Right ventricle myocardium superior (tissue), 1 donor: ENCODE results near the gene CCK. TPM values are rescaled to one million over a fixed set of nuclear protein-coding genes. Genes with fewer than 3 reads are reported as not detected.
A peak's percentile ranks its signal among the peaks of the same experiment; 100 is the strongest.

Source experiments
- ATAC-seq: fragments of 200-7000 bp; cut with Tn5 transposase; one replicate; pipeline ENCODE4 v1.9.1; 2020; ENCODE audit warnings: mild to moderate bottlenecking; ENCODE audit not compliant: poor library complexity
- DNase-seq: peaks from one replicate; pipeline ENCODE4 v3.0.0-alpha.2; 2020
- intact Hi-C: fragments of 100-400 bp; cut with DNase I; formaldehyde crosslinking; loops from one replicate; pipeline ENCODE4 v1.11.2; 2022
- total RNA-seq: library from RNA; stranded (reverse); fragmentation: NEBNext Ultra II Directional; extraction: Animal tissue kit (Norgen Biotek cat#: 25700); gene quantifications from one replicate; pipeline ENCODE4 v1.2.1, GENCODE V29; 2021
- donor health status: DM: no; HTN: yes; CAD: no; lungs with severe emphysema.

CCK gene
- total RNA-seq, 1 donor from 2014 or later: not detected

GRCh38 chr3:42229942-42230688 lies 35.9 kb downstream of the CCK start:
- intact Hi-C loops: loop anchor here (10.0 kb wide), 2 partner anchors 315 to 335 kb away; no protein-coding TSS in a partner anchor
- ATAC-seq: peak; percentile 41
- no peak for DNase-seq

- intact Hi-C loops: loop anchor here (10.0 kb wide), 1 partner anchor 335 kb away; no protein-coding TSS in a partner anchor
- ATAC-seq: no peak
- no peak for DNase-seq
Measured at GRCh38 chr3:42229266-42229941, 36.6 kb downstream of the CCK start.

GRCh38 chr3:42228796-42229195 lies 37.2 kb downstream of the CCK start:
- DNase-seq: no peak
- intact Hi-C loops: loop anchor here (10.0 kb wide), 1 partner anchor 334 kb away; no protein-coding TSS in a partner anchor
- ATAC-seq: no peak

GRCh38 chr3:42226470-42227425 lies 39.2 kb downstream of the CCK start:
- intact Hi-C loops: loop anchor here (10.0 kb wide), 1 partner anchor 332 kb away; no protein-coding TSS in a partner anchor
- DNase-seq: no peak
- ATAC-seq: no peak

- intact Hi-C loops: loop anchor here (10.0 kb wide), 1 partner anchor 331 kb away; no protein-coding TSS in a partner anchor
- ATAC-seq (no peak), DNase-seq (no peak)
Measured at GRCh38 chr3:42225486-42226363, 40.3 kb downstream of the CCK start.

- intact Hi-C loops: loop anchor here (10.0 kb wide), 1 partner anchor 330 kb away; no protein-coding TSS in a partner anchor
- DNase-seq (no peak), ATAC-seq (peak; percentile 78)
Measured at GRCh38 chr3:42224658-42225421, 41.1 kb downstream of the CCK start.

- intact Hi-C loops: loop anchor here (10.0 kb wide), 1 partner anchor 329 kb away; no protein-coding TSS in a partner anchor
- DNase-seq (no peak), ATAC-seq (no peak)
Measured at GRCh38 chr3:42224178-42224577, 41.8 kb downstream of the CCK start.

- intact Hi-C loops: loop anchor here (10.0 kb wide), 1 partner anchor 328 kb away; no protein-coding TSS in a partner anchor
- ATAC-seq: no peak
- DNase-seq: no peak
Measured at GRCh38 chr3:42222942-42223693, 42.9 kb downstream of the CCK start.

- intact Hi-C loops: loop anchor here (10.0 kb wide), 1 partner anchor 326 kb away; no protein-coding TSS in a partner anchor
- DNase-seq (no peak), ATAC-seq (no peak)
Measured at GRCh38 chr3:42220436-42221121, 45.4 kb downstream of the CCK start.

GRCh38 chr3:42216931-42217333 lies 49.1 kb downstream of the CCK start:
- intact Hi-C loops: no loop called here
- ATAC-seq: no peak
- no peak for DNase-seq

- ATAC-seq: no peak
- no peak for DNase-seq
- intact Hi-C loops: no loop called here
Measured at GRCh38 chr3:42216302-42216701, 49.7 kb downstream of the CCK start.

GRCh38 chr3:42214565-42215283 lies 51.3 kb downstream of the CCK start:
- intact Hi-C loops: no loop called here
- no peak for DNase-seq
- no peak for ATAC-seq

GRCh38 chr3:42214064-42214463 lies 51.9 kb downstream of the CCK start:
- no peak for ATAC-seq

GRCh38 chr3:42213417-42213816 lies 52.6 kb downstream of the CCK start:
- intact Hi-C loops: no loop called here
- DNase-seq: no peak

More at GRCh38 chr3:42214064-42214463, 51.9 kb downstream of the CCK start:
- DNase-seq: no peak
- intact Hi-C loops: no loop called here

GRCh38 chr3:42210726-42211125 lies 55.3 kb downstream of the CCK start:
- intact Hi-C loops: no loop called here
- DNase-seq (no peak), ATAC-seq (no peak)

More at GRCh38 chr3:42213417-42213816, 52.6 kb downstream of the CCK start:
- ATAC-seq: peak; percentile 45
